DMS114 treated with DMSO at 0.1 percent for 48 hours (cell line): Measurements from ENCODE around the gene FGD3.

Source experiments
- DNase-seq: peaks from one replicate; lab custom pipeline; 2025; ENCODE audit not compliant: unreplicated experiment; lab: John Stamatoyannopoulos, UW

FGD3 gene

GRCh38 chr9:93028448-93029006 is 81.2 kb downstream of the FGD3 start:
- DNase-seq = no peak

GRCh38 chr9:93030642-93031628 is 83.6 kb downstream of the FGD3 start:
- DNase-seq = no peak

- DNase-seq = no peak
Observed at GRCh38 chr9:93031629-93032430, 84.5 kb downstream of the FGD3 start.

- DNase-seq = no peak
Observed at GRCh38 chr9:93032545-93032944, 85.2 kb downstream of the FGD3 start.

GRCh38 chr9:93033531-93033930 is 86.2 kb downstream of the FGD3 start:
- no peak for DNase-seq

GRCh38 chr9:93035106-93035660 is 87.9 kb downstream of the FGD3 start:
- DNase-seq = no peak

- no peak for DNase-seq
Observed at GRCh38 chr9:93035821-93036351, 88.6 kb downstream of the FGD3 start.

GRCh38 chr9:93036887-93037475 is 89.7 kb downstream of the FGD3 start:
- no peak for DNase-seq

GRCh38 chr9:93037476-93037971 is 90.2 kb downstream of the FGD3 start:
- DNase-seq = no peak

GRCh38 chr9:93038918-93039317 is 91.6 kb downstream of the FGD3 start:
- no peak for DNase-seq

- DNase-seq = no peak
Observed at GRCh38 chr9:93039456-93039855, 92.1 kb downstream of the FGD3 start.

- DNase-seq = no peak
Observed at GRCh38 chr9:93039976-93040375, 92.7 kb downstream of the FGD3 start.

- DNase-seq = no peak
Observed at GRCh38 chr9:93040409-93040808, 93.1 kb downstream of the FGD3 start.

GRCh38 chr9:93041108-93041802 is 93.9 kb downstream of the FGD3 start:
- no peak for DNase-seq

GRCh38 chr9:93043122-93043521 is 95.8 kb downstream of the FGD3 start:
- DNase-seq = no peak

GRCh38 chr9:93045521-93045920 is 98.2 kb downstream of the FGD3 start:
- DNase-seq = no peak

GRCh38 chr9:93048566-93049448 is 101.5 kb downstream of the FGD3 start:
- DNase-seq = no peak

GRCh38 chr9:93049491-93049890 is 102.2 kb downstream of the FGD3 start:
- no peak for DNase-seq

- no peak for DNase-seq
Observed at GRCh38 chr9:93050231-93050630, 102.9 kb downstream of the FGD3 start.
